ENCODE results near the gene THOC7.

Gene THOC7

GRCh38 chr3:63896332-63897030 is 32.9 kb upstream of the THOC7 start:
- TF ChIP-seq ZNF274 (IDR thresholded peaks at IDR 0.05; ENCODE audit: low read depth, low read length), result no peak
- no peak overlapping the region for H3K4me3 ChIP-seq (ENCODE audit: low read length)

- H3K4me3 ChIP-seq (ENCODE audit: low read length), result no peak overlapping the region
- TF ChIP-seq ZNF274 (IDR thresholded peaks at IDR 0.05; ENCODE audit: low read depth, low read length), result no peak
Measured at GRCh38 chr3:63895422-63896189, 32.0 kb upstream of the THOC7 start.

- no peak overlapping the region for H3K4me3 ChIP-seq (ENCODE audit: low read length)
- no peak for TF ChIP-seq ZNF274 (IDR thresholded peaks at IDR 0.05; ENCODE audit: low read depth, low read length)
Measured at GRCh38 chr3:63892773-63893352, 29.3 kb upstream of the THOC7 start.

DNA sequence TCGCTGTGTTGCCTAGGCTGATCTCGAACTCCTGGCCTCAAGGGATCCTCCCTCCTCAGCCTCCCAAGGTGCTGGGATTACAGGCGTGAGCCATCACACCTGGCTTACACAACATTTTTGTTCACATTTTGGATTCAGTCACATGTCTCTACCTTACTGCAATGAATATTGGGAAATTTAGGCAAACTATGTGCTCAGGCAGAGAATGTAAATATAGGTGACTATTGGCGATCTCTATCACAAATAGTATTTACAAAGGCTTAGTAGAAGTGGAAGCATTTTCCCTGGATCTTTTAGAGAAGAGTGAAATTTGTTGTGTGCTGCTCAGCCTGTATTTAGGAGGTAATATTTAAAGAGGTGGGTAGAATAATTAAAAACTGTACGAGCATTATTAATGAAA is 27.9 kb upstream of the THOC7 start:
- no peak overlapping the region for H3K4me3 ChIP-seq (ENCODE audit: low read length)
- TF ChIP-seq ZNF274 (IDR thresholded peaks at IDR 0.05; ENCODE audit: low read depth, low read length), result no peak

DNA sequence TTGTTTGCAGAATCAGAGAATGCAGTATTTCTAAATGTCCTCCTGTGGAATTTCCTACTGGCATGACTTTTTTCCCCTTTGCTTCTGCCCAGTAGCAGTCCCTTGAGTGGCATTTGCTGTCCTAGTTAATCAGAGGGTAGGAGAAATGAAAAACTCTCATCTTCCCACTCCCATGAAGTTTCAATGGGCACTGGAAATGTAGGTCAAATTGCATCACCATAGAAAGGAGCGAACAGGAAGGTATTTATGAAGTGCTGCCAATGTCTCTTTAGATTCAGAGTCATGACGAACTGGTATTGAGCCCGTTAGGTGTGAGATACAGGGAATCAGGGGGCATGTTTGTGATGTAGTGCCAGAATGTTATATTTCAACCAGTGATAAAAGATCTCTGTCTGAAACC is 23.3 kb upstream of the THOC7 start:
- TF ChIP-seq ZNF274 (IDR thresholded peaks at IDR 0.05; ENCODE audit: low read depth, low read length), result no peak
- H3K4me3 ChIP-seq (ENCODE audit: low read length), result no peak overlapping the region

DNA sequence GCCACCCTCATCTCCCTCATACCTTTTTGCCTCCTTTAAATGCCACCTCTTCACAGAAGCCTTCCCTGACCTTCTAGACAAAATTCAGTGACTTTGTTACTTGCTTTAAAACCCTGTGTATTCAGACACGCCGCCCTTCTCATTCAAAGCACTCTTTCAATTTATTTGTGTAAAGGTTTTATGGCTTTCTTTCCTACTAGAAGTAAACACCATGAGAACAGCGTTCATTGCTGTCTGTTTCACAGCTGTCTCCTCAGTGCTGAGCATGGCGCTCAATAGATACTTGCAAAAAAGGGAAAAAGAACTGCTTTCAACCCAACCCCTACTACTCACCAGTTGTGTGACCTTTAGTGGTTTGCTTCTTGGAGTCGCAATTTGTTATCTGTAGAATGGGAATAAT is 17.0 kb upstream of the THOC7 start:
- no peak for TF ChIP-seq ZNF274 (IDR thresholded peaks at IDR 0.05; ENCODE audit: low read depth, low read length)
- no peak overlapping the region for H3K4me3 ChIP-seq (ENCODE audit: low read length)

DNA sequence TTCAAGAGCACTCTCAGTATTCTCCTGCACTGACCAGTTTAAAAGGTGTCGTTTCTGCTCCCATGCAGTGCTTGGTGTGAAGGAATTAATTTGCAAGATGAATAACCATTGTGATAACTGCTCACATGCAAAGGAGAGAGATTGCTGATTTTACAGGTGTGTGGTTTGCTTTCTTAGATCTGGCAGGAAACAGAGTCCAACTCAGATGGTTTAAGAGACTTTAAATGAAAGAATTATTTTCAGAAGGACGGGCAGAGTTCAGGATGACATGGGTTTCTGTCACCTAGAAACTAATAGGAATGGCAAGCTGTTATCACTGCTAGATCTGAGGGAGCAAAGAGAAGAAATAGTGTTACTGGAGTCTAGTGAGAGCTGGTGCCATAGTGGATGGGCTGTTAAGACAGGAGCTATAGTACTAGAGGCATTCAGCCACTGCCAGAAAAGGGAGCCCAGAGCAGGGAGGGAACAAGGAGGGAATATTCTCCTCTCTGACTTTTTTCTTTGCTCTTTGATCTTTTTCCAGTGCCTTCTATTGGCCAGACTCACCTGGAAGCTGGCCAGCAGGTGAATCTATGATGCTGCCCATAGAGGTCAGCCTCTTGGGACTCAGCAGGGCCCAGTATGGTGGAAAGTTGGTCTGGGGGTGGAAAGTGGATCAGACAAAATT is 14.9 kb upstream of the THOC7 start:
- no peak overlapping the region for H3K4me3 ChIP-seq (ENCODE audit: low read length)
- TF ChIP-seq ZNF274 (IDR thresholded peaks at IDR 0.05; ENCODE audit: low read depth, low read length), result no peak

- no peak for TF ChIP-seq ZNF274 (IDR thresholded peaks at IDR 0.05; ENCODE audit: low read depth, low read length)
- H3K4me3 ChIP-seq (ENCODE audit: low read length), result no peak overlapping the region
Measured at GRCh38 chr3:63877737-63878393, 14.3 kb upstream of the THOC7 start.

GRCh38 chr3:63876260-63876659 is 12.7 kb upstream of the THOC7 start:
- H3K4me3 ChIP-seq (ENCODE audit: low read length), result no peak overlapping the region
- TF ChIP-seq ZNF274 (IDR thresholded peaks at IDR 0.05; ENCODE audit: low read depth, low read length), result no peak

GRCh38 chr3:63875510-63875909 is 11.9 kb upstream of the THOC7 start:
- no peak overlapping the region for H3K4me3 ChIP-seq (ENCODE audit: low read length)
- TF ChIP-seq ZNF274 (IDR thresholded peaks at IDR 0.05; ENCODE audit: low read depth, low read length), result no peak

DNA sequence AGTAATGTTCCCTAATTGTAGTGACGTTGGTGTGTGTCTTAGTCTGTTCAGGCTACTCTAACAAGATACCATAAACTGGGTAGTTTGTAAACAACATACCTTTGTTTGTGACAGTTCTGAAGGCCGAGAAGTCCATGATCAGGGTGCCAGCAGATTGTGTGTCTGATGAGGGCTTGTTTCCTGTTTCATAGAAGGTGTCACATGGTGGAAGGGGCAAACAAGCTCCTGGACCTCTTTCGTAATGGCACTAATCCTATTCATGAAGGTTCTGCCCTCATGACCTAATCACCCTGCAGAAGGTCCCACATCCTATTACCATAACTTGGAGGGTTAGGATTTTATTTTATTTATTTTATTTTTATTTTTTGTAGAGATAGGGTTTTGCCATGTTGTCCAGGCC is 11.2 kb upstream of the THOC7 start:
- no peak for TF ChIP-seq ZNF274 (IDR thresholded peaks at IDR 0.05; ENCODE audit: low read depth, low read length)
- H3K4me3 ChIP-seq (ENCODE audit: low read length), result no peak overlapping the region

DNA sequence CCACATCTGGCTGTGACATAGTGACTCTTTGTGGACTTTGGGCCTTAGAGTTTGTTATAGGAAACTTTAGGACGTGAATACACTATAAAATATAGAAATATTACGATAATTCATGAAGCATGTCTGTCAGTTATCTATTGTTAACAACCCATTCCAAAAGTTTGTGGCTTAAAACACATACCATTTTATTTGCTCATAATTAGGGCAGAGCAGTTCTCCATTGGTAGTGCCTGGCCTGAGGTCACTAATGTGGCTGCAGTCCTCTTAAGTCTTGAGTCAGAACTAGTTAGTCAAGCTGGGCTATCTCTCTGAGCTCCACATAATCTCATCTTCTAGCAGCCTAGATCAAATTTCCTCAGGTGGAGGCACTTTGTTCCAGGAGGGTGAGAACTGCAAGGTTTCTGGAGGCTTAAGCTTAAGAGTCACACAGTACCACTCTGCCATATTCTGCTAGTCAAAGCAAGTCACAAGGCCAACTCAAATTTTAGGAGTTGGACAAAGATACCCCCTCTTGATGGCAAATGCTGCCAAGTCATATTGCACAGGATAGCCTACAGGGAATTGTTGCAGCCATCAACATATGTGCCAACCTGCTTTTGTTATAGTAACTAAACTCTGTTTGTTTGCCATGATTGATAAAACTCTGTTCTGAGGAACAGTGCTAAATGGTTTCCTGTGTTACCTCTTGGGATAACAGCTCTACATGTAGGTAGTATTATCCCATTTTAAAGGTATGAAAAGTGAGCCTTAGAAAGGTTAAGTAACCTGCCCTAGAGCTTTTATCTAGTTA is 8.7 kb upstream of the THOC7 start:
- no peak for TF ChIP-seq ZNF274 (IDR thresholded peaks at IDR 0.05; ENCODE audit: low read depth, low read length)
- H3K4me3 ChIP-seq (ENCODE audit: low read length), result no peak overlapping the region

GRCh38 chr3:63870615-63871005 is 7.0 kb upstream of the THOC7 start:
- no peak for TF ChIP-seq ZNF274 (IDR thresholded peaks at IDR 0.05; ENCODE audit: low read depth, low read length)

More at GRCh38 chr3:63870615-63871005, 7.0 kb upstream of the THOC7 start:
- no peak overlapping the region for H3K4me3 ChIP-seq (ENCODE audit: low read length)

Measured in GM08714 (cell line).